Suprapubic skin (tissue), 4 donors: ENCODE data around the gene CCNJ.

Source experiments
- EP300 ChIP-seq: sonication (generic); formaldehyde crosslinking; IDR thresholded peaks from one replicate; pipeline ENCODE4 v1.6.1; 2017; ENCODE audit warnings: antibody characterized with exemption
- POLR2AphosphoS5 ChIP-seq, 3 donors: sonication (generic); formaldehyde crosslinking; IDR thresholded peaks; one replicate each; pipeline ENCODE4 v1.6.1; 2017; ENCODE audit warnings: antibody characterized with exemption in 3 of 3
- TF ChIP-seq, protein P1 (sequence below), 2 donors: fragments of 200-600 bp in 1 of 2; fragments of 450-650 bp in 1 of 2; sonication (generic) in 1 of 2; IDR thresholded peaks; one replicate each; pipeline ENCODE4 v1.5.1; 2016 to 2019; ENCODE audit warnings: antibody characterized with exemption in 2 of 2, mild to moderate bottlenecking in 1 of 2, moderate library complexity in 1 of 2

DNA sequence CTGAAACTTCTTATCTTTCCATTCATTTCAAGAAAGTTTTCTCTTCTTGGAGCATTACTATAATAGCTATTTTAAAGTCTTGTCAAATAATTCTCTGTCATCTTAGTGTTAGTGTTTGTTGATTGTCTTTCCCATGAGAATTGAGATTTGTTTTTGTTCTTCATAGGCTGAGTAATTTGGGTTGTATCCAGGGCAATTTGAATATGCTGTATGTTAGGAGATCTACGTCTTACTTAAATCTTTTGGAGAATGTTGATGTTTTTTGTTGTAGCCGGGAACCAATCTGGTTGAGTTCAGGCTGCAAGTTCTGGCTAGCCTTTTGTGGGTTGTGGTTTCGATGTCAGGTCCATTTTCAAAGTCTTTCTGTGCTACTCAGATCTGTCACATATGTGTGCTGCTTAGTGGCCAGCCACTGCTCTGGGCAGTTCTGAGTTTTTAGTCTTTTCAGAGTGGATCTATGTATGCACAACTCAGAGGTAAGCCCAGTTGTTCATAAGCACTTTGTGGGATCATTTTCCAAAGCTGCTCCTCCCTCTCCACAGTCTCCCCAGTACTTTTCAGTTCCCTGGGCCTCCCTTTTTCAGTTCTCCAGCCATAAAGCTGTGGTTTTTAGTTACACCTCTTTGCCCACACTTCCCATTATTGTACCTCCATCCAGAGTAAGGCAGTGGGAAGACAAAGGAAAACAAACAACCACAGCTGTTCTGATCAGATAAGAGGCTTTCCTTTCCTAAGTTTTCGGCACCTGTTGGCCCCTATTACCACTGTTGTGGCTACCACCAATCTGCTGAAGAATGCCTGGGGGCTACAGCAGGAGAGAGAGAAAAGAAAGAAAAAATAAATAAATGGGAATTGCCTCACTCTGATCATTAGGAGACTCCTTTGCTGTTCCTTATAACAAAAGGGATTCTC is 4.7 kb upstream of the CCNJ start:
- TF ChIP-seq, protein P1, sequence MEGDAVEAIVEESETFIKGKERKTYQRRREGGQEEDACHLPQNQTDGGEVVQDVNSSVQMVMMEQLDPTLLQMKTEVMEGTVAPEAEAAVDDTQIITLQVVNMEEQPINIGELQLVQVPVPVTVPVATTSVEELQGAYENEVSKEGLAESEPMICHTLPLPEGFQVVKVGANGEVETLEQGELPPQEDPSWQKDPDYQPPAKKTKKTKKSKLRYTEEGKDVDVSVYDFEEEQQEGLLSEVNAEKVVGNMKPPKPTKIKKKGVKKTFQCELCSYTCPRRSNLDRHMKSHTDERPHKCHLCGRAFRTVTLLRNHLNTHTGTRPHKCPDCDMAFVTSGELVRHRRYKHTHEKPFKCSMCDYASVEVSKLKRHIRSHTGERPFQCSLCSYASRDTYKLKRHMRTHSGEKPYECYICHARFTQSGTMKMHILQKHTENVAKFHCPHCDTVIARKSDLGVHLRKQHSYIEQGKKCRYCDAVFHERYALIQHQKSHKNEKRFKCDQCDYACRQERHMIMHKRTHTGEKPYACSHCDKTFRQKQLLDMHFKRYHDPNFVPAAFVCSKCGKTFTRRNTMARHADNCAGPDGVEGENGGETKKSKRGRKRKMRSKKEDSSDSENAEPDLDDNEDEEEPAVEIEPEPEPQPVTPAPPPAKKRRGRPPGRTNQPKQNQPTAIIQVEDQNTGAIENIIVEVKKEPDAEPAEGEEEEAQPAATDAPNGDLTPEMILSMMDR (IDR thresholded peaks at IDR 0.05), result no peak
- TF ChIP-seq POLR2AphosphoS5 (IDR thresholded peaks at IDR 0.05) (no peak), EP300 (no peak)
